HG03095 (cell line): ENCODE measurements around the gene TMEM196.
"Not testable (repeated sequence)": the region's sequence is repeated elsewhere in the genome, so short reads cannot be mapped to it uniquely, and the experiment has no call there.

Source experiments
- ATAC-seq: cut with Tn5 transposase; IDR thresholded peaks from one replicate; pipeline ENCODE4 v1.9.1; 2021; ENCODE audit warnings: moderate library complexity; ENCODE audit not compliant: unreplicated experiment

Gene TMEM196

GRCh38 chr7:19708397-19709248 is 64.8 kb downstream of the TMEM196 start, which contains the start of gene POLR1F:
Gene POLR1F, minus strand, starts transcription at chr7:19709037. Its CDS starts 21 bp downstream, at chr7:19709016.
- peak; percentile 99 for ATAC-seq

GRCh38 chr7:19707240-19707639 is 66.2 kb downstream of the TMEM196 start:
- ATAC-seq: no peak

- no peak for ATAC-seq
Measured at GRCh38 chr7:19705663-19706062, 67.8 kb downstream of the TMEM196 start.

- ATAC-seq: no peak
Measured at GRCh38 chr7:19701471-19701870, 71.9 kb downstream of the TMEM196 start.

- ATAC-seq: no peak
Measured at GRCh38 chr7:19700936-19701335, 72.5 kb downstream of the TMEM196 start.

- ATAC-seq: no peak
Measured at GRCh38 chr7:19698331-19698730, 75.1 kb downstream of the TMEM196 start.

- ATAC-seq: no peak
Measured at GRCh38 chr7:19696926-19697325, 76.5 kb downstream of the TMEM196 start.

- ATAC-seq: no peak
Measured at GRCh38 chr7:19692111-19692828, 81.1 kb downstream of the TMEM196 start.

GRCh38 chr7:19690736-19691135 is 82.7 kb downstream of the TMEM196 start:
- ATAC-seq: no peak

- not testable (repeated sequence) for ATAC-seq
Measured at GRCh38 chr7:19689130-19689529, 84.3 kb downstream of the TMEM196 start.

GRCh38 chr7:19681596-19681995 is 91.8 kb downstream of the TMEM196 start:
- no peak for ATAC-seq

- peak; percentile 80 for ATAC-seq
Measured at GRCh38 chr7:19677180-19677579, 96.2 kb downstream of the TMEM196 start.

- ATAC-seq: no peak
Measured at GRCh38 chr7:19675816-19676215, 97.6 kb downstream of the TMEM196 start.

- no peak for ATAC-seq
Measured at GRCh38 chr7:19674266-19674960, 99.0 kb downstream of the TMEM196 start.

GRCh38 chr7:19670806-19671205 is 102.6 kb downstream of the TMEM196 start:
- no peak for ATAC-seq
